Coronary artery (tissue), 2 donors: ENCODE data around the gene OR9Q1.

Source experiments
- DNase-seq: peaks from one replicate; pipeline ENCODE4 v3.0.0-alpha.2; 2017; ENCODE audit warnings: low spot score
- H3K27ac ChIP-seq, 2 donors: fragments of 200-600 bp; sonication (generic); one replicate each; pipeline ENCODE4 v1.5.1; 2016 to 2019
- H3K4me3 ChIP-seq: fragments of 200-600 bp; sonication (generic); 2 replicates; pipeline ENCODE4 v1.5.1; 2016; ENCODE audit warnings: mild to moderate bottlenecking, moderate library complexity
- CTCF ChIP-seq: fragments of 200-600 bp; sonication (generic); IDR thresholded peaks from one replicate; pipeline ENCODE4 v1.5.1; 2019; ENCODE audit warnings: antibody characterized with exemption

OR9Q1 gene

GRCh38 chr11:58003591-58003990 is 20.1 kb upstream of the OR9Q1 start:
- no peak for TF ChIP-seq CTCF
- Histone ChIP-seq H3K4me3 (no peak overlapping the region), H3K27ac (no peak overlapping the region)
- no peak for DNase-seq

GRCh38 chr11:58004664-58005063 is 19.0 kb upstream of the OR9Q1 start:
- Histone ChIP-seq H3K4me3 (no peak overlapping the region), H3K27ac (no peak overlapping the region)
- DNase-seq: no peak
- no peak for TF ChIP-seq CTCF

- Histone ChIP-seq H3K4me3 (no peak overlapping the region), H3K27ac (no peak overlapping the region)
- TF ChIP-seq CTCF: no peak
- no peak for DNase-seq
These were observed 16.7 kb upstream of the OR9Q1 start for GRCh38 chr11:58006940-58007339.

DNA sequence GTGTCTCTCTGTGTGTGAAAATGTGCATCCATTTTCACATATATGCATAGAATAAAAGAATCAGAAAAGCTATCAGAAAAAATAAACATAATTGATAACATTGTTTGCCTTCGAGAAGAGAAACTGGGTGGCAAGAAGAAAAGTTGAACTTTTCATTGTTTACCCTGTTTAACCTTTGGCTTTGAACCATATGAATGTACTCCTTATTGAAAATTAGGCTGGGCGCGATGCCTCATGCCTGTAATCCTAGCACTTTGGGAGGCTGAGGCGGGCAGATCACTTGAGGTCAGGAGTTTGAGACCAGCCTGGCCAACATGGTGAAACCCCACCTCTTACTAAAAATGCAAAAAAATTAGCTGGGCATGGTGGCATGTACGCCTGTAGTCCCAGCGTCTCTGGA is 11.9 kb upstream of the OR9Q1 start:
- no peak for DNase-seq
- Histone ChIP-seq H3K27ac (no peak overlapping the region), H3K4me3 (no peak overlapping the region)
- no peak for TF ChIP-seq CTCF

DNA sequence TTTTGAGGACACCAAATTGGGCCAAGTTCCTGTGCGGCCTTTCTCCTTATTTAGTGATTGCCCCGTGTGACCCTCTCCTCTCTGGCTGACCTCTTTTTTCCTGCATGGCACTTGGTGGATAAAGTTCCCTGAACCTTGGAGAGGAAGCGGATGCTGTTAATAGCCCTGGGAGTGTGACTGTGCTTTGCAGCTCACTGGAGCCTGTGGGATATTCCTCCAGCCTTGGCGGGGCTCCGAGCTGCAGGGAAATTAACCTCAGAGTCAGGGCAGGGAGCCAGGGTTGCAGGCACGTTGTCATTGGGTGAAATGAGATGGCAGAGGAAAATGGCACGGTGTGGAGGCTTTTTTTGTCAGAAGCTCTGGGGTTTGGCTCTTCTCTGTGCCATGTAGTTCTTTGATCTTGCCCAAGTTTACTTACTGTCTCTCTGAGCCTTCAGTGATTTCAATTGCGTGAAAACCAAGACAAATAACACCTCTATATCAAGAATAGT is 965 bp downstream of the OR9Q1 start:
- TF ChIP-seq CTCF: no peak
- Histone ChIP-seq H3K27ac (peak overlapping the region in 1 of 2 donors; percentile 58), H3K4me3 (peak overlapping the region; percentile 22)
- DNase-seq: no peak

DNA sequence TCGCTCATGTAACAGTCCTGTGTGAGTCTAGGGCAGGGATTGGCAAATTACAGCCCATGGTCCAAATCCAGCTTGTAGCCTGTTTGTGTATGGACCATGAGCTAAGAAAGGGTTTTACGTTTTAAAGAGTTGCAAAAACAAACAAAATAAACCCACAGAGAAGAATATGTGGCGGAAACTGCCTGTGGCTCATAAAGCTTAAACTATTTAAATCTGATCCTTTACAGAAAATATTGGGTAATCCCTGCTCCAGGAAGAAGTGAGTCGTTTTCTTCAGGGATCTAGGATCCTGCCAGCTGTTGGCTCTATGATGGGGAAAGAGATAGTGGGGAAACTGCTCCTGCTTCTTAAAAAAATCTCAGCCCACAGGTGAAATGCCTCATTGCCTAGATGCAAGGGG is 3.7 kb downstream of the OR9Q1 start:
- no peak for TF ChIP-seq CTCF
- DNase-seq: no peak
- Histone ChIP-seq H3K4me3 (no peak overlapping the region), H3K27ac (no peak overlapping the region)

GRCh38 chr11:58028687-58029411 is 5.2 kb downstream of the OR9Q1 start:
- no peak for TF ChIP-seq CTCF
- Histone ChIP-seq H3K4me3 (no peak overlapping the region), H3K27ac (peak overlapping the region in 1 of 2 donors; percentile 47)
- no peak for DNase-seq
